Mucosa of stomach (tissue), 1 donor: Measurements from ENCODE around the gene PPP2R2C.

Experiments used
- H3K27me3 ChIP-seq: one replicate; pipeline ENCODE4 v1.7.0; 2013; ENCODE audit warnings: mild to moderate bottlenecking, low read length; ENCODE audit not compliant: control insufficient read depth, insufficient read depth
- H3K36me3 ChIP-seq: one replicate; pipeline ENCODE4 v1.7.0; 2013; ENCODE audit warnings: low read length; ENCODE audit not compliant: control insufficient read depth, insufficient read depth
- H3K4me1 ChIP-seq: one replicate; pipeline ENCODE4 v1.7.0; 2013; ENCODE audit warnings: mild to moderate bottlenecking, low read length; ENCODE audit not compliant: control insufficient read depth, insufficient read depth
- H3K4me3 ChIP-seq: one replicate; pipeline ENCODE4 v1.7.0; 2013; ENCODE audit warnings: low read length
- H3K9ac ChIP-seq: one replicate; pipeline ENCODE4 v1.7.0; 2013; ENCODE audit warnings: mild to moderate bottlenecking, low read length, moderate library complexity
- H3K9me3 ChIP-seq: one replicate; pipeline ENCODE4 v1.7.0; 2013; ENCODE audit warnings: mild to moderate bottlenecking, low read length, moderate library complexity; ENCODE audit not compliant: control insufficient read depth
- donor health status: Pancreatic carcinoma.

PPP2R2C gene

GRCh38 chr4:6449746-6450369 lies 22.6 kb downstream of the PPP2R2C start:
- Histone ChIP-seq H3K9me3 (no peaks in the 10 kb centered on the region), H3K36me3 (no peaks in the 10 kb centered on the region), H3K4me3 (no peak overlapping the region), H3K27me3 (no peaks in the 10 kb centered on the region), H3K9ac (no peak overlapping the region), H3K4me1 (no peaks in the 10 kb centered on the region)

DNA sequence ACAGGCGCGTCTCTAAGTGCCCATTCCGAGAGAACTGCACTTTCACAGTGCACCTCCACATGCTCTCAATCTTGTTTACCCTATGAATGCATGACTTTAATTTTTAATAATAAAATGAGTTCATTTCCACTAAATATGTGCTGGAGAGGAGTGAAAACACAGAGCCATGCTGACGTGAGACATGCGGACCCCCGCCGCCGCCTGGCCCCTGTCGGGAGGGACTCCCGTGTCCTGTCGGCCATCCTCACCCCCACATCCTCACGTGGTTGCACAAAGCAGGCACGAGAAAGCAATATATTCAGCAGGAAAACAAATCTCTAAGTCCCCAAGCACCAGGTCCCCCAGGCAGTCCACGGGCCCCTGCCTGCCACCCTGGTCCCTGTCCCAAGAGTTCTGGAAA lies 23.1 kb downstream of the PPP2R2C start:
- Histone ChIP-seq H3K4me3 (no peak overlapping the region), H3K36me3 (no peaks in the 10 kb centered on the region), H3K27me3 (no peaks in the 10 kb centered on the region), H3K4me1 (no peaks in the 10 kb centered on the region), H3K9me3 (no peaks in the 10 kb centered on the region), H3K9ac (no peak overlapping the region)

DNA sequence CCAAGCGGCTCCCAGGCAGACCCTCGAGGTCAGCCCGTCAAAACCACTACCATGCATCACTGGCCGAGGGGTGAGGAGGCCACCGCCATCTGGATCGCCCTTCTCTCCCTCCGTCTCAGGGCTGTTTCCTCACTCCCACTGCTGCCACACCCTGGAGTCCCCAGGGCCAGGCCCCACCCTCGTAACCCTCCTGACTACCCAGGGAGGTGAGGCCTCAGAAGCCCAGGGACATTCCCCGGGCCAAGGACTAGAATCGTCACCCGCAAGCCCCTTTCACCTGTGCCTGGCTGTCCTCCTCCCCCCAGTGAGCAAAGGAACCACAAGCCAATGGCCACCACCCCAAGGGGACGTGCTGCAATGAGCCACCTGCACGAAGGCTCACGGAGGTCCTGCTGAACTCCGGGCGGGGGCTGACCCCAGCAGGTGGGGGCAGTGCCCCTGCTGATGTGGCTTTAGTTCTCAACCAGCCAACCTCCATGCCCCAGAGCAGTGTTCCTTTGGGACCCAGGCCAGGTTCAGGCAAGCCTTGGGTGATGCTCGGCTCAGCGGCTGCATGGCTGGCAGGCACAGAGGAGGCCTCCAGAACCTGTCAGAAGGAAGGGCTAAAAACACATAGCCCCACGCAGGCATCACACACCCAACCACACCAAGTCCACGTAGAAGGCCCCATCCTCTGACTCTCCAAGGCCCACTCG lies 23.8 kb downstream of the PPP2R2C start:
- Histone ChIP-seq H3K4me3 (no peak overlapping the region), H3K4me1 (no peaks in the 10 kb centered on the region), H3K27me3 (no peaks in the 10 kb centered on the region), H3K9me3 (no peaks in the 10 kb centered on the region), H3K36me3 (no peaks in the 10 kb centered on the region), H3K9ac (no peak overlapping the region)

DNA sequence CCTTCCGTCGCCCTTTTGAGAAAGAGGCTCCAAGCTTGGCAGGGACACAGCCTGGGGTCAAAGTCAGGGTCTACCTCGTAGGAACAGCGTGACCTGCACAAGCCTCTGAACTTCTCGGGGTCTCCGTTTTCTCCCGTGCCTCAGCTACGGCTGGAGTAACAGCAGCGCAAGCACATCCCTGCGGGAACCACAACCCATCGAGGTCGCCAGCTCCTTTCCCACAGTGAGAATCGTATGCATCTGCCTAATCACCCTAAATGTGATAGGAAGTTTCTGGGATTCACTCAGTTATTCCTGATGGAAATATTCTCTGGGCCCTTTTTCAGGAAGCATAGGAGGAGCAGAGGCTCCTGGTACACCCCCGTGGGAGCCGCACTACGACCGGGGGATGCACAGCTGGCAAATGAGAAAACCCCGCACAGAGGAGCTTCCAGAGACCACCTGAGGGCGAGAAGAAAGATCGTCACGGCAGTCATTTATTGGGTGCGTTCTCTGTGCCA lies 24.7 kb downstream of the PPP2R2C start:
- Histone ChIP-seq H3K9me3 (no peaks in the 10 kb centered on the region), H3K4me3 (no peak overlapping the region), H3K9ac (no peak overlapping the region), H3K27me3 (no peaks in the 10 kb centered on the region), H3K36me3 (no peaks in the 10 kb centered on the region), H3K4me1 (no peaks in the 10 kb centered on the region)

- Histone ChIP-seq H3K9me3 (no peaks in the 10 kb centered on the region), H3K4me1 (no peaks in the 10 kb centered on the region), H3K4me3 (no peak overlapping the region), H3K9ac (no peak overlapping the region), H3K27me3 (no peaks in the 10 kb centered on the region), H3K36me3 (no peaks in the 10 kb centered on the region)
These were observed 25.6 kb downstream of the PPP2R2C start for GRCh38 chr4:6446538-6447451.

DNA sequence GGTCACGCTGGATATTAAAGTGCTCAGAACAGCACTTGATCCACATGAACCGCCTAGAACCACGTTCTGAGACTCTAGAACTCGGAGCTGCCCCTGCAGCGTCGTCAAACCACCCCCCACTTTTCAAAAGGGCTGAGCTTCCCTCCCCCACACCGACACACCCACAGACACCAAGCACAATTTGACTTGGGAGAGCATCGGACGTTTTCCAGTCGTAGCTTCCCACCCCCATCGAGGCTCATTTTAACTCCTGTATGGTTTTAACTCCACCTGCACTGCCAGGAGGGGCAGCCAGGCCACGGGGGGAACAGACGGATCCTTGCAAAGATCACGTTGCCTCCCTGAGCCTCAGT lies 26.3 kb downstream of the PPP2R2C start:
- Histone ChIP-seq H3K9me3 (no peaks in the 10 kb centered on the region), H3K27me3 (no peaks in the 10 kb centered on the region), H3K4me3 (no peak overlapping the region), H3K36me3 (no peaks in the 10 kb centered on the region), H3K9ac (no peak overlapping the region), H3K4me1 (no peaks in the 10 kb centered on the region)

DNA sequence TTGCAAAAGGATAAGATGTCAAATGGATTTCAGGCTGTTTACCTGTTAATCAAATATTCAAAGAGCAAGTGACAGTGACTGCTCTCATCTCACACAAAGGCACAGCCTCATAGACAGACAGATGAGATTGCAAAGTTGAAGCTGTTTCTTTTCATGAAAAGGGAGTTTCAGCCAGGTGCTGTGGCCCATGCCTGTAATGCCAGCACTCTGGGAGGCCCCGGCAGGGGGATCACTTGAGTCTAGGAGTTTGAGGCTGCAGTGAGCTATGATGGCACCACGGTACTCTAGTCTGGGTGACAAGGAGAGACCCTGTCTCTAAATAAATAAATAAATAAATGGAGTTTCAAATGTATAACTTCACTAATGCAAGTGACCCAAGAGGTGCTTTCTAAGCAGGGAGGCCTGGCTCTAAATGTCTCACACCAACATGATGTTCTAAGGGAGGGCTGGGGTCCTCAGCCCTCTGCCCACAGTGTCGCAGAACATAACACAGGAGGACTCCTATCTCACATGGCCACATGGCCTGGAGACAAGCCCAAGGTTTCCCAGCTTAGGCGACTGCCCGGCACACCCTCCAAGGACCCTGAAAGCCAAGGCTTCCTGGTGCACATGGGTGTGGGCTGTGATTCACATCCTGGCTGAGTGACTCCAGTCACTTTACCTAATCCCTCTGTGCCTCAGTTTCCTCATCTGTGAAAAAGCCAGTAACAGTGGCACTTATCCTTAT lies 26.8 kb downstream of the PPP2R2C start:
- Histone ChIP-seq H3K9me3 (no peaks in the 10 kb centered on the region), H3K4me1 (no peaks in the 10 kb centered on the region), H3K4me3 (no peak overlapping the region), H3K27me3 (no peaks in the 10 kb centered on the region), H3K36me3 (no peaks in the 10 kb centered on the region), H3K9ac (no peak overlapping the region)

DNA sequence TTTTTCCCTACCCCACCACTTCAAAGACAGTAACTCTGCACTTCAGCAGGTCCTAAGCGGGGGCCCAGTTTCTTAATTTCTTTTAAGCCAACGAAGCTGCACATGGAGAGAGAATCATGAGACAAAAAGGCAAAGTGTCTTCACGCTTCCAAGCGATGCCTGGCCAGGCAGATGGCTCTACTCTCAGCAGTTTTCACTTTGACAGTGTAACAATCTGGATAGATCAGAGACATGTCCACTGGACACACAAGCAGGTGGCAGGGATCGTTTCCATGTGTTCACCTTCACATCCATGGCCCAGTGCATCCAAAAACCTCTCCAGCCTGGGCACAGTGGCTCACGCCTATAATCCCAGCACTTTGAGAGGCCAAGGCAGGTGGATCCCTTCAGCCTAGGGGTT lies 27.8 kb downstream of the PPP2R2C start:
- no peak overlapping the region for H3K4me3 ChIP-seq
- H3K9me3 ChIP-seq: no peaks in the 10 kb centered on the region
- no peaks in the 10 kb centered on the region for H3K27me3 ChIP-seq
- H3K4me1 ChIP-seq: no peaks in the 10 kb centered on the region
- no peak overlapping the region for H3K9ac ChIP-seq
- H3K36me3 ChIP-seq: no peaks in the 10 kb centered on the region

DNA sequence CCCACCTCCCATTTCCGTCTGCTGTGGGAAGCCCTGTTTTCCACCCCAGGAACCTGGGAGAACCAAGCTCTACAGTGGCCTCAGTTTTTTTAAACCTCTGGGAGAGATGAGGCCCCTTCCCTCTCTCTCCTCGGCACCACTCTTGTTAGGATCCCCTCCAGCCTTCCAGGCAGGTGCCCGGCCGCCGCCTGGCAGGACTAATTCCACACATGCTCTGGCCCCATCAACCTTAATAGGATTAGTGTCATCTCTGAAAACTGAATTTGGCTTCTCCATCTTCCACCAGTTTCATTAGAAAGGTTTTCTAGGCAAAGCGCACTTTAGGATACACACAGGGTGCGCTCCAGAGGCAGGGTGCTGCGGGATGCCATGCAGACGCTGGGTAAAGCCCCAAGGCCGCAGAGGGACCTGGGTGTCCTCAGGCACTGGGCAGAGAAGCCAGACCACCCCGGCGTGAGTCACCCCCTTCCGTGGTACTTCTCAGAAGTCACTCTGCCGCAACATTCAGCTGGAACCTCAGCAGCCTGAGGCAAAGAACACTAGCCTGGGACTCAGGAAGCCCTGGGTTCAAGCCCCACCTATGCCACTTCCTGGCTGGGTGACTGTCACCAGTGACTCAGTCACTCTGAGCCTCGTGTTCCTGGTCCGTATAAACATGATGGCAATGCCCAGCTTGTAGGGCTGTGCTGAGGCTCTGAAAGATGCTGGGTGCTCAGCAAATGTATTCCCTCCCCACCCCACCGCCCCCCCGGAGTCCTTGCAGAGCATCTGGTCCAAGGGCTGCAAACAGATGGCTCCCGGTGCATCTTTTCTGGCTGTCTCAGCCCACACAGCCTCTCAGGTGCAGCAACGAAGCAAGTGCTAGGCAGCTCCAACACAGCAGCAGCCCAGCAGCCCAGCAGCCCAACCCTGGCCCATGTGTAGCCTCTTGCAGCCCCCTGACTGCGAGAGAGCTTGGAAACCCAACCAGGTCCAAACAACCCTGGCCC lies 29.1 kb downstream of the PPP2R2C start:
- no peaks in the 10 kb centered on the region for H3K27me3 ChIP-seq
- no peak overlapping the region for H3K4me3 ChIP-seq
- H3K9me3 ChIP-seq: no peaks in the 10 kb centered on the region
- H3K9ac ChIP-seq: no peak overlapping the region
- no peaks in the 10 kb centered on the region for H3K36me3 ChIP-seq
- no peaks in the 10 kb centered on the region for H3K4me1 ChIP-seq

GRCh38 chr4:6442555-6442954 lies 29.9 kb downstream of the PPP2R2C start:
- no peaks in the 10 kb centered on the region for H3K9me3 ChIP-seq
- H3K27me3 ChIP-seq: no peaks in the 10 kb centered on the region
- H3K9ac ChIP-seq: no peak overlapping the region
- no peak overlapping the region for H3K4me3 ChIP-seq
- no peaks in the 10 kb centered on the region for H3K36me3 ChIP-seq
- no peaks in the 10 kb centered on the region for H3K4me1 ChIP-seq

- H3K4me3 ChIP-seq: no peak overlapping the region
- H3K4me1 ChIP-seq: no peaks in the 10 kb centered on the region
- H3K36me3 ChIP-seq: no peaks in the 10 kb centered on the region
- H3K9ac ChIP-seq: no peak overlapping the region
- no peaks in the 10 kb centered on the region for H3K27me3 ChIP-seq
- no peaks in the 10 kb centered on the region for H3K9me3 ChIP-seq
These were observed 30.7 kb downstream of the PPP2R2C start for GRCh38 chr4:6441758-6442157.
